ENCODE data around the gene EIF2B2. TPM values are rescaled to one million over a fixed set of nuclear protein-coding genes. Genes with fewer than 3 reads are reported as not detected.

Gene EIF2B2
- total RNA-seq, 2 donors from 2014 or later = 34.0 to 48.9 TPM

- H3K9me3 ChIP-seq = no peaks in the 10 kb centered on the region
- H3K36me3 ChIP-seq = no peaks in the 10 kb centered on the region
- no peak for DNase-seq
- intact Hi-C loops (cut with DNase I) = no loop called here
- H3K4me1 ChIP-seq = no peaks in the 10 kb centered on the region
- no peak for TF ChIP-seq CTCF (IDR thresholded peaks at IDR 0.05)
- no peak overlapping the region for H3K4me3 ChIP-seq
- no peak overlapping the region for H3K9ac ChIP-seq (ENCODE audit: low read depth in 2 of 2, low read length in 2 of 2)
- no peak overlapping the region for H3K27ac ChIP-seq
- H3K27me3 ChIP-seq = no peaks in the 10 kb centered on the region
Measured at GRCh38 chr14:74964787-74965485, 37.8 kb upstream of the EIF2B2 start.

- Histone ChIP-seq H3K4me1 (no peaks in the 10 kb centered on the region), H3K36me3 (no peaks in the 10 kb centered on the region), H3K27ac (no peak overlapping the region), H3K27me3 (no peaks in the 10 kb centered on the region), H3K9me3 (no peaks in the 10 kb centered on the region), H3K9ac (ENCODE audit: low read depth in 2 of 2, low read length in 2 of 2) (no peak overlapping the region), H3K4me3 (no peak overlapping the region)
- no peak for TF ChIP-seq CTCF (IDR thresholded peaks at IDR 0.05)
- DNase-seq = no peak
- intact Hi-C loops (cut with DNase I) = no loop called here
Measured at GRCh38 chr14:74965486-74966153, 37.1 kb upstream of the EIF2B2 start.

- Histone ChIP-seq H3K9ac (ENCODE audit: low read depth in 2 of 2, low read length in 2 of 2) (no peak overlapping the region), H3K27ac (no peak overlapping the region), H3K4me1 (no peaks in the 10 kb centered on the region), H3K36me3 (no peaks in the 10 kb centered on the region), H3K9me3 (no peaks in the 10 kb centered on the region), H3K4me3 (no peak overlapping the region), H3K27me3 (no peaks in the 10 kb centered on the region)
- intact Hi-C loops (cut with DNase I) = no loop called here
- TF ChIP-seq CTCF (IDR thresholded peaks at IDR 0.05) = no peak
- DNase-seq = no peak
Measured at GRCh38 chr14:74968811-74969210, 33.9 kb upstream of the EIF2B2 start.

- Histone ChIP-seq H3K27ac (no peak overlapping the region), H3K9ac (ENCODE audit: low read depth in 2 of 2, low read length in 2 of 2) (peak overlapping the region in 1 of 2 donors; percentile 30), H3K9me3 (no peaks in the 10 kb centered on the region), H3K4me1 (no peaks in the 10 kb centered on the region), H3K36me3 (no peaks in the 10 kb centered on the region), H3K27me3 (no peaks in the 10 kb centered on the region), H3K4me3 (no peak overlapping the region)
- DNase-seq = no peak
- intact Hi-C loops (cut with DNase I) = no loop called here
- no peak for TF ChIP-seq CTCF (IDR thresholded peaks at IDR 0.05)
Measured at GRCh38 chr14:74973003-74973653, 29.6 kb upstream of the EIF2B2 start.

GRCh38 chr14:74973905-74974363, 28.8 kb upstream of the EIF2B2 start:
- DNase-seq = no peak
- Histone ChIP-seq H3K4me1 (no peaks in the 10 kb centered on the region), H3K27me3 (no peaks in the 10 kb centered on the region), H3K27ac (no peak overlapping the region), H3K4me3 (no peak overlapping the region), H3K36me3 (no peaks in the 10 kb centered on the region), H3K9ac (ENCODE audit: low read depth in 2 of 2, low read length in 2 of 2) (no peak overlapping the region), H3K9me3 (no peaks in the 10 kb centered on the region)
- intact Hi-C loops (cut with DNase I) = no loop called here
- TF ChIP-seq CTCF (IDR thresholded peaks at IDR 0.05) = no peak

Measured in colonic mucosa (tissue), 4 donors.